Endometrial microvascular endothelial cells (primary cell): ENCODE measurements around the gene INPP5D. TPM values are rescaled to one million over a fixed set of nuclear protein-coding genes. Genes with fewer than 3 reads are reported as not detected.

Experiments
- in situ Hi-C: cut with HindIII; loops from 2 replicates; pipeline ENCODE4 v1.10.0; 2017; ENCODE audit warnings: low sequenced_read_pairs, low pct_unique_long_range_greater_than_20kb; ENCODE audit errors: inconsistent ontology term
- total RNA-seq: library from RNA; depleted of rRNA; stranded (reverse); fragments of >200 nt; gene quantifications from one replicate; pipeline ENCODE4 v1.2.3, GENCODE V29; 2015; ENCODE audit errors: inconsistent ontology term

Gene INPP5D
- total RNA-seq, 1 donor from 2014 or later, result 17.1 TPM

DNA sequence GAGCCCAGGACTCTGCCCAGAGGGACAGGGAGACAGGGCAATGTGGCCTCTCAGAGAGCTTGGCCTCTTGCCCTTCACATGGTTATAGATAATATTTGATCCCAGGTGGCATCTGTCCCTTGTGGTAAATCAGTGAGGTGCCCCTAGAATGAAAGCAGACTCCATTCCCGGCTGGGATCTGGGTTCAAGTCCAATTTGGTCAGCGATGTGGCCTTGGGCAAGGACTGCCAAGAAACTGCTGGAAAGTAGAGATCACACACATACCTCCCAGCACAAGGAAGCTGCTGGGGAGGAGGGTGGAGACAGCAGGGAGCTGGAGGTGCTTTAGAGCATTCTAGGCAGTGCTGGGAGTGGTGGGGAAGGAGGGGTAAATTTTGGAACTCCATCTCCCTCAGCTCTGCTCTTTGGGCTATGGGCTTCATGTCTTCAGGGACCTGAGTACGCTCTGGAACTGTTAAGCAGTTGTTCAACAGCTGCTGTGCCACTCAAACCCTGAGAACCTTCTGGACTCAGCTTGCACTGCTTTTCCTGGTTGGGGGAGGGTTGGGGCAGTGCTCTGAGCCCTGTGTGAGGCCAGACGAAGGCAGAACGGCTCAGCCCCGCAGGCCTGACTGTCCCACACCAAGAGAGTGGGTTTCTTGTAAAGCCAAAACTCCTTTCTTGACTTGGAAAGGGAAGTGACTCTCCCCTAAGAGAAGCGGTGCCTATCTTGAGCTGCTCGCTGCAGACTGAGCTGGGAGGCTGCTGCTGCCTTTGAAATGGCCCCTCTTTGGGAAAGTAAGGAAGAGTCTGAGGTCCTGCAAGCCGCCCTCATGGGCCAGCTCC, 23.0 kb downstream of the INPP5D start:
- in situ Hi-C loops, result loop anchor here (25.0 kb wide), 1 partner anchor 154 kb away; no protein-coding TSS in a partner anchor

DNA sequence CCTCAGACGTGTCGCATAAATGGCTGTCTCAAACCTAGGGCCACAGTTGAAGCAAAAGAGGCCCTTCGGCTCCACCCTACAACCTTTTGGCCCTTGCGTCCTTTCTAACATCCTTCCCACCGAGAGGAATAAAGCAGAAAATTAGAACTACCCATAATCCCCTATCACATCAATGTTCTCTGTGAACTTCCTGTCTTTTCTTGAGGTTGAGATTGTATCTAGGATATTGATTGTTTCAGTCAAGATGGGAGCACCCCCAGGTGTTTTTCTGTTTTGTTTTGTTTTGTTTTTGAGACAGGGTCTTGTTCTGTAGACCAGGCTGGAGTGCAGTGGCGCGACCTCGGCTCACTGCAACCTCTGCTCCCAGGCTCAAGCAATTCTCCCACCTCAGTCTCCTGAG, 23.6 kb downstream of the INPP5D start:
- in situ Hi-C loops, result loop anchor here (25.0 kb wide), 1 partner anchor 154 kb away; no protein-coding TSS in a partner anchor

DNA sequence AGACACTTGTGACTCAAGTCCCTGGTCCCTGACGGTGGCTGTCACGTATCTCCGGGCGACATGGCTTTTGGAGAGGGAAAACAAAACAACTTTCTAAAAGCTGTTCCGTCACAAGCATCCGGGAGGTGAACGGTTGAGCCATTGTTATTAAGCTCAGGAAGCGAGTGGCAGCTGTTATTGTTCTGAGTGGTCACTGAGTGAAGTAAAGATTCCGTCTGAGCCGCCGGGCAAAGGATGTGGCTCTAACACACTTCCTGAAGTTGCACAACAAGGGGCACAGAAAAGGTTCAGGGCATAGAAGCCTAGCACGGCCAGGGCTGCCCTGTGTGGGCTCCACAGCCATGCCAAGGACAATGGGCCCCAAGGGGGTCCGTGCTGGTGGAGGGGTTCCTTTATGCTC, 24.3 kb downstream of the INPP5D start:
- in situ Hi-C loops, result loop anchor here (25.0 kb wide), 1 partner anchor 153 kb away; no protein-coding TSS in a partner anchor

DNA sequence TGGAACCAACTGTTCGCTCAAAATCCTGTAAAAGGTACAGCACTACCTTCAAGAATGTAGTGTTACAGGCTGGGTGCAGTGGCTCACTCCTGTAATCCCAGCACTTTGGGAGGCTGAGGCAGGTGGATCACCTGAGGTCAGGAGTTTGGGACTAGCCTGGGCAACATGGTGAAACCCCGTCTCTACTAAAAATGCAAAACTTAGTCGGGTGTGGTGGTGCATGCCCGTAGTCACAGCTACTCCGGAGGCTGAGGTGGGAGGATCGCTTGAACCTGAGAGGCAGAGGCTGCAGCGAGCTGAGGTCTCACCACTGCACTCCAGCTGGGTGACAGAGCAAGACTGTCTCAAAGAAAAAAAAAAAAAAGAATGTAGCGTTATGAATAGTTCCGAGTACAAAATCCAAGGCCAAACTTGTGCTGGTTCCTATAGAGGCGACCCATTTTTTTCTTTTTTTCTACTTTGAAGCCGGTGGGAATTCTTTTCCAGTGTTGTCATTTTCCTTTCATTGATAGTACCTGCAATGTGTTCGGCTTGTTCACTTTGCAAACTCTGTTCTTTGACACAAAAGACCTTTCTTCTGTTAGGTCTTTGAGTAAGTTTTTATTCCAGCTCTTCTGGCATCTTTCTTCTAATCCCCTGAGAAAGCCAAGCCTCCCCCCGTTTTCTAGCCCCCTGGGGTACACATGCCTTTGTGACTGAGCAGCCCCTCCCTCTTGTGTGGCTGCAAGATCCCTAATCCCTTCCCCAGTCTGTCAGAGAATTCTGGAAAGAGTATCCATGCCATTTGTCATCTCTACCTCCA, 25.1 kb downstream of the INPP5D start:
- in situ Hi-C loops, result loop anchor here (25.0 kb wide), 1 partner anchor 152 kb away; no protein-coding TSS in a partner anchor

DNA sequence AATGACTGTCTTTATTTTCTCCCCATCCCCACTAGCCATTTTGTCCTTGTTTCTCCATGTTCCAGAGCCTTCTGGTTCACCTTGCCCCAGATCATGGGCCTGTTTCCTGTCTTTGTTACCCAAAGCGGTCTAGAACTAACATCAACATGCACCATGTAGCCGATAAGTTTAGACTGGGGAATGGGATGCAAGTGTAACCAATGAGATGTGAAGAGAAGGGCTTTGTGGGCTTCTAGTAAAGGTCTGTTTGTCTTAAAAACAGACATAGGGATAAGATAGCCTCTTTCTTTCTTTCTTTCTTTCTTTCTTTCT, 25.7 kb downstream of the INPP5D start:
- in situ Hi-C loops, result loop anchor here (25.0 kb wide), 1 partner anchor 152 kb away; no protein-coding TSS in a partner anchor

DNA sequence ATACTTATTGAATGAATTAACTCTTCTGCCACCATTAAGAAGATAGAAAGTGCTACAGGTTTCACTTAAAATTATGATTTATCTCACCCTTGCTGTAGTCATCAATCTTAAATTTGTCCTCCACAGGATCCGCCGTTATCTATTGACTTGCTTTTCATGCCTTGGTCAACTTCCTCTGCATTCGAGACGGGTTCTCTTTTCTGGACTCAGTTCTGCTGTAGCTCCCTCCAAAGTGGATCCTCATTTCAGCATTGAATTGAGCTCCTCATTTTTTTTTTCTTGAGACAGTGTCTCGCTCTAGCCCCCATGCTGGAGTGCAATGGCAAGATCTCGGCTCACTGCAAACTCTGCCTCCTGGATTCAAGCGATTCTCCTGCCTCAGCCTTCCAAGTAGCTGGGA, 27.6 kb downstream of the INPP5D start:
- in situ Hi-C loops, result loop anchor here (25.0 kb wide), 1 partner anchor 150 kb away; no protein-coding TSS in a partner anchor

DNA sequence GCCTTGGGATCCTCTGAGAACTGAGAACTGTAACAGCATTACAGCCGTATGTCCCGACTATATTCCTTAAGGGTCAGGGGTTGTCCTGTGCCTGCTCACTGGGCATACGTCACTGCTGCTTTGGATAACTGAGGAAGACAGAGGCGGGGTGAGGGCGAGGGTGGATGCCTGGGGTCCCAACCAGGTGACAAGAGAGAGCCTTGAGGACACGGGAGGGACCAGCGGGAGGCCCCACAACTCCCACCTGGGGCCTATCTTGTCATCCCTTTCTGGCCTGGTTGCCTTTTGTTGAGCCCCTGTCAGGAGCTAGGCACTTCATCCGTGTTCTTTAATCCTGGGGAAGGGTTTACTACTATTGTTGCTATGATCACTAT, 28.8 kb downstream of the INPP5D start:
- in situ Hi-C loops, result loop anchor here (25.0 kb wide), 1 partner anchor 148 kb away; no protein-coding TSS in a partner anchor

DNA sequence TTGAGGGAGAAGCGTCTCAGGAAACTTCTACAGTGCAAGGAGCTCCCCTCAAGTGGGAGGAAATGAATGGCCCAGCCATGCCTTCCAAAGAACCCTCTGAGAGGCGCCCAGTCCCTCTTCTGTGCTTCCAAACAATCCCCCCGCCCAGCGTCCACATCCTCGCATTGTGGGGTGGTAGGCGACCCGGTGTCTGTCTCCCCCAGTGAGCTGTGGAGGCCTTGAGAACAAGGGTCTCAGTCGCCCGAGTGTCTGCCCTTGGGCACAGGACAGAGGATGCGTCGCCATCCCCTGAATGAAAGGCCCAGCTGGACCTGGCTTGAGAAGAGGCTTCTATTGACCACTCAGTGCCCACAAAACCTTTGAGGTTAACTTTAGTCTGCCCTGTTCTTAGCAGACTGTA, 29.7 kb downstream of the INPP5D start:
- in situ Hi-C loops, result loop anchor here (25.0 kb wide), 1 partner anchor 147 kb away; no protein-coding TSS in a partner anchor

DNA sequence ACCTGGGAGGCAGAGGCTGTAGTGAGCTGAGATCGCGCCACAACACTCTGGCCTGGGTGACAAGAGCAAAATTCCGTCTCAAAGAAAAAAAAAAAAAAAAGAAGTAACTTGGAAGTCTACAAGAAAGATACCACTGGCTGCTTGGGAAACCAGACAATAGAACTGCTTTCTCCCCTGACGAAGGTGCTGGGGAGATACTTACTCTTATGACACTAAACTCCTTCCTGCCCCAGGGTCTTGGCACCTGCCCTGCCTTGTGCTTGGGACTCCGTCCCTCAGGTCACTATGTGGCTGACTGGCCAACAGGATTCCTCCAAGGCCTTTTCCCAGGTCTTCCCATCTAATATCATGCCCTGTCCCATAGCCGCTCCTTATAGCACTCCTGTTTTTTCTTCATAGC, 30.7 kb downstream of the INPP5D start:
- in situ Hi-C loops, result loop anchor here (25.0 kb wide), 1 partner anchor 146 kb away; no protein-coding TSS in a partner anchor

DNA sequence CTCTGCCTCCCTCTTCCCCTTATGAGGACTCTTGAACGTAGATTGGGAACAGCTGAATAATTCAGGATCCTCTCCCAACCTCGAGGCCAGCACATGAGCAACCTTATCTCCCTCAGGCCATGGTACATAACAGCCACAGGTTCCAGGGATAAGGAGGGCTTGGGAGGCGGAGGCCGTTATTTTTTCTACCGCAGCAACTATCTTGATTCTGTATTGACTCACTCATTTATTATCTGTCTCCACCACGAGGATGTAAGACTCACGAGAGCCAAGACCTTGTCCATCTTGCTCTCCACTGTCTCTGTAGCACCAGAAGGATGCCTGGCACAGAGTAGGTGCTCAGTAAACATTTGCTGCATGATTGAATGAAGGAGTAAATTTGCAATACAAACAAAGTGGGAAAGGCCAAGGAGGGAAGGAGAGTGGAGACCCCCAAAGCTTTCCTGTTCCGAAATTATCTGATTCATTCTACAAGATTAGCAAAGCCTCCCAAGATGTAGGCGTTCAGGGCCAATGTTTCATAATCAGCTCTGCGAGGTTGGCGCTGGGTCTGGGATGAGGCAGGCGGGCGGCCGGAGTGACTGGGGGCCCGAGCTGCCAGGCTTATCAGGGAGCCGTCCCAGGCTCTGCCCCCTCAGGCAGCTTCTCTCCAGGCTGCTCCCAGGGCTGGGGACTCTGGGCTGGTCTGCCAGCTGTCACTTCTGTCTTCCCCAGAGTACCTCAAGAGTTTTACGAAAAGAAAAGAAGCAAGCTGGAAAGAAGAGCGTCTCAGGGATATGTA, 31.6 kb downstream of the INPP5D start:
- in situ Hi-C loops, result loop anchor here (25.0 kb wide), 1 partner anchor 146 kb away; no protein-coding TSS in a partner anchor

DNA sequence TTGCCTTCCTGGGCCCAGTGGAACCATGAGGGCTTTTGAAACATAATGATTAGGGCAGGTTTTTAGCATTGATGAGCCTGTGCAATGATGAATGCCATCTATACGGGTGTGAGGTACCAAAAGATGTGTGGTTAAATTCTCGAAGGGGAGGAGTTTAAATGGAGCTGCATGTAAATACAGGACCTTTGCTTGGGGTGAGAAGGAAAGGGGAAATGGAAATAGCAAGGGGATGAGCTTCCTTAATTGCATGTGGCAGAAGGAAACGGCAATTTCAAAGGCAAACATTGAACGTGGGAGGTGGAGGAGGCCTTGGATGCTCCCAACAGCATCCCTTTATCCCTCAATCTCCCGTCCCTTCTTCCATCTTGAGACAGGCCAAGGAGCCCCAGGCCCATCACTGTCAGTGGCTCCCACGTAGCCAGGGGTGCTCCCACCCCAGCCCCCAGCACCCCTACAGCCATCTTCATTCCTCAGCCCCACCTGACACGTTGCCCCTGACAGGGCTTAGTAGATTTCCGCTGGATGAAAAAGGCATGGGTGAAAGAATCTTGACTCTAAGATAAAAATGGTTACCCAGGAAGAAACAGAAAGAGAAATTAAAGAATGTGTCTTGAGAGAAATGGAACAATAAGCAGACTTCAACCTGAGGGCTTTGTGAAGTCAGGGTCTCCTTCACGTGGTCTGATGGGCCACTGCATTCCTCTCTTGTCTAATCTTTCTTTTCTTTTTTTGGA, 32.5 kb downstream of the INPP5D start:
- in situ Hi-C loops, result loop anchor here (25.0 kb wide), 1 partner anchor 145 kb away; no protein-coding TSS in a partner anchor

DNA sequence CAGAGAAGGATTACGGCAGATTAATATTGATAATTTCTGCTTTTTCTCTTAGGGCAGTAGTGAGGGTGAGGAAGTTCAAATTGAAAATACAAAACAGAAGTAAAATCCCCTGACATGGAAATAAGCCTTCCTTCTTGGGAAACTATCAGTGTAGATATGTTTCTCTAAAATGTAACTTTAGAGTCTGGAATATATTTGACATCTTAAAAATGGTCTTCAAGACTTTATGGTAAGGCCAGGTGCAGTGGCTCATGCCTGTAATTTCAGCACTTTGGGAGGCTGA, 33.0 kb downstream of the INPP5D start:
- in situ Hi-C loops, result loop anchor here (25.0 kb wide), 1 partner anchor 144 kb away; no protein-coding TSS in a partner anchor

DNA sequence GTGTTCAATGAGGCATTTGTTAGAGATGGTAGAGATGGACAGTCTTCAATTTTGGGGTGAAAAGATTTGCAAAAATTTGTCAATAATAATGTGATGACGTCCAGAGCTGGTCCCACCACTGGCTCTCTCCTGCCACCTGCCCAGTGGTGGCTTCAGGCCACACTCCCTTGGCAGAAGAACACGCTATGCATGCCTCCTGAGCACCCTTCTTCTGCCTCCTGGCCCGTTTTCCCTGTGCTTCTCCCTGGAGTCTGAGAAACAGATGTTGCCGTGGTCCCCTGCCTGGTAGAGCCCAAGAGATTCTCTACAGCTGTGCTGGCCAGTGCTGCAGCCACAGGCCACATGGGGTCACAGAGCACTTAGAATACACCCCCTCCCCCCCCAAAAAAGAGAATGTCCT, 33.6 kb downstream of the INPP5D start:
- in situ Hi-C loops, result loop anchor here (25.0 kb wide), 1 partner anchor 144 kb away; no protein-coding TSS in a partner anchor

DNA sequence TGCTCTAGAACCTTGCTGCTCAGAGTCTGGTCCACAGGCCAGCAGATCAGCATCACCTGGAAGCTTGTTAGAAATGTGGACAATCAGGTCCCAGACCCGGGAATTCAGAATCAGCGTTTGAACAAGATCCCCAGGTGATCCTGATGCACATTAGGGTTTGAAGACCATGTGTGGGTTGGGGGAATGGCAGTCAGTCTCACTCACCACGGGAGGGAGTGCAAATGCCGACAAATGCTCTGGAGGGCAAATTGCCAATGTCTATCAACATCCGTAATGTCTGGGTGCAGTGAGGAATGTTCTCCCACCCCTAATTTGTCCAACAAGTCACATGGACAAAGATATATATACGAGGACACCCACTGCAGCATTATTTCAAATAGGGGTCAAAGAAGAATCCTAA, 34.5 kb downstream of the INPP5D start:
- in situ Hi-C loops, result loop anchor here (25.0 kb wide), 1 partner anchor 143 kb away; no protein-coding TSS in a partner anchor

DNA sequence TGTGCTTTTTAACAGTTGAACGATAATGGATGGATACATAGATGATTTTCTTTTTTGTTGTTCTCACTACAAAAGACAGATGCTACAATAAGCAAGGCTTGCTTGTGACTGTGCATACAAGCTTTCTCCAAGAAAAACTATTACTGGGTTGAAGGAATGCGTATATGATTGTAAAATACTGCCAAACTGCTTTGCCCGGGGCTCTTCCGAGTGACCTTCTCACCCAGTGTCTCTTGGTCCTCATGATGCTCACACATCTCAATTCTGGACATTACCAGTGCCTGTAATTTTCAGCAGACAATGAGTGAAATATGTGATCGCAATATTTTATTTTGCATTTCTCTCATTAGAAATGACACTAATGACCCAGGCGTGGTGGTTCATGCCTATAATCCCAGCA, 35.9 kb downstream of the INPP5D start:
- in situ Hi-C loops, result loop anchor here (25.0 kb wide), 1 partner anchor 141 kb away; no protein-coding TSS in a partner anchor

DNA sequence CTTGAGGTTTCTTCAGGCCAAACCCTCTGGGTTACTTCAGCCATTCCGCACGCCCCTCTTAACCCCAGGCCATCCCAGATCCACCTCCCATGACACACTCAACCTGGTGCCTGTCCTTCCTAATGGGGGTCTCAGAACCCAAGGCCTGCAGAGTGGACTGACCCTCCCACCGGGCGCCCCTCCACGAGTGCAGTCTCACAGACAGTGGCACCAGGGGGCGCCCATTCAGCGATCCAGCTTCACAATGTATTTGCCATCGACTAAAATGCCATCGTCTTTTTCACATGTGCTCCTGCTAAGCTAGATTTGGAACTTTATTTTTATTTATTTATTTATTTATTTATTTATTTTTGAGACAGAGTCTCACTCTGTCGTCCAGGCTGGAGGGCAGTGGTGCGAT, 38.5 kb downstream of the INPP5D start:
- in situ Hi-C loops, result loop anchor here (25.0 kb wide), 1 partner anchor 139 kb away; no protein-coding TSS in a partner anchor

DNA sequence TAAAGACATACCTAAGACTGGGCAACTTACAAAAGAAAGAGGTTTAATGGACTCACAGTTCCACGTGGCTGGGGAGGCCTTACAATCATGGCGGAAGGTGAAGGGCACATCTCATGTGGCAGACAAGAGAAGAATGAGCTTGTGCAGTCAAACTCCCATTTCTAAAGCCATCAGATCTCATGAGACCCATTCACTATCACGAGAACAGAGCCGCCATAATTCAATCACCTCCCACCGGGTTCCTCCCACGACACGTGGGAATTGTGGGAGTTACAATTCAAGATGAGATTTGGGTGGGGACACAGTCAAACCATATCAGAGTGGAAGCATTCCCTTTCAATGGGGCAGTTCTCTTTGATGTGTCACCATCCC, 39.7 kb downstream of the INPP5D start:
- in situ Hi-C loops, result loop anchor here (25.0 kb wide), 1 partner anchor 137 kb away; no protein-coding TSS in a partner anchor
